CD4-positive, alpha-beta T cell treated with Interleukin-17A for 4 hours (primary cell): Measurements from ENCODE around the gene ADRA1B.

Experiments used
- DNase-seq: peaks from one replicate; pipeline ENCODE4 v3.0.0-alpha.2; 2020; ENCODE audit warnings: mixed read lengths

ADRA1B gene

DNA sequence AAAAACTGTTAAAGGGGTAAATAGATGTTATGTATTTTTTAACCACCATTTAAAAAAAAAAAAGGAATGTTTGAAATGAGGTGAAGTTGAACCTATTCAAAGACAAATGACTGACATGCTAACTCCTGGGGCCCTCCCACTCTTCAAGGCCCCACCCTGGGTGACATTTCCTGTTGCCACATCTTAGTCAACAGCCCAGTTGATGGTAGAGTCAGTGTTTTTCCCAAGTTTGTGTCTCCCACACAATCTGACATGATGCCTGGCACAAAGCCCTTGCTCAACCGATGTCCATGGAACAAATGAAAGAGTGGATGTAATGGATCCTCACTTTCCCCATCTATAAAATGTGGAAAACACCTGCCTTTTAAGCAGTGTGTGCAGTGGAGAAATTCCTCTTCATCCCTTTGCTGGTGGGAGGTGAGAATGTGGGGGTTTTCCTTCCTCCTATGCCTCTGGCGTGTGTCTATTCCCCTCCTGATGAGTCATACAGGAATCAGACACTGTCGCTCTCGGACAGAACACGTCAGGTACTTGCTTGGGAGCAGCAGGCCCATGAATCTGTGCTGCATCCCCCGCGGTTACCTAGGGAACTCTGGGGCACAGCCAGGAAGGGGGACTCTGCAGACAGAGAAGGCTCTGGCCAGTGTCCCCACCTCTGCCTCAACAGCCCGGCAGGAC is 13.7 kb upstream of the ADRA1B start:
- no peak for DNase-seq

DNA sequence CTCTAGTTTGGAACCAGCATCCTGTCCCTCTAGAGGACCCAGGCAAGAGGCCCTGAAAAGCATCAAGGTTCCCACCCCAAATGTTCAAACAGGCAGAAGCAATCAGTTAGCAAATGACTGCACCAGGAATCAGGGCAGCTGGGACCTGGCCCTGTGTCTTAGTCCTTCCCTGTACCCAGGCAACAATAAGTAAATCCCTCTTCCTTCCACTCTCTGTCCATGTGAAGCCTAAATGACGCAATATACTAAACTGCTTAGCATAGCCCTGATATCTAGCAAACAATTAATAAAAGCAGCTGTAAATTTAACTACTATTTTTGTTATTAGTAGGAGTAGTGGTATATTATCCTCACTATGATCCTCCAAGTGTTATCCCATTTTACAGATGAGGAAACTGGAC is 13.2 kb upstream of the ADRA1B start:
- no peak for DNase-seq

DNA sequence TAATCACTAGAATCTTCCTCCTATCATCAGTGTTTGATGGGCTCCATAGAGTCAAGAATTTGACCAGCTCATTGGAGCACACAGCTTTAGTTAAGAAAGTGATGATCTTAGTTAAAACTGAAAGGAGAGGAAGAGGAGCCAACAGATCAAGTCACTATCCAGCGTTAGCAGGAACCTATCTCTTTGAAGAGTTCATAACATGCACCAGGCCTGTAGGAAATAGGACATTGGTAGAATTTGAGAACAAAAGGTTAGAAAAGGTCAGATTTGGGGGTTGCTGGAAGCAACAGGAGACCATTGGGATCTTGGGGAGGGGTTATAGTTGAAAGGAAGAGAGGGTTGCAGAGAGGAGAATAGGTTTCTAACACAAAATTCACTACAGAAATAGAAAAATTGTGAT is 11.4 kb upstream of the ADRA1B start:
- DNase-seq, result no peak

DNA sequence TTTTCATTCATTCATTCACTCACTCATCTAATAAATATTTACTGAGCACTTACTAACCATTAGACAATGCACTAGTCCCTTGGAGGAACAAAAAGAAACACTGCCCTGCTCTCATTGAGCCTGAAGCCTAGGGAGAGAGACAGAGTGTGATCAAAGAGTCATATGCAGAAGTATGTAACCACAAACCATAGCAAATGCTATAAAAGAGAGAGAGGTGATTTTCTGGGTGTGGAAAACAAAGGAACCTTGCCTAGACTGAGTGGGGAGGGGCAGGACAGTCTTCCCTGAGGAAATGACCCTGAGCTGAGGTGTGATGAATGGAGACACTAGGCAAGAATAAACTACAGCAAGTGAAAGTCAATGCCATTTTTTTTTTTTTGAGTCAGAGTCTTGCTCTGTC is 10.8 kb upstream of the ADRA1B start:
- DNase-seq, result no peak

DNA sequence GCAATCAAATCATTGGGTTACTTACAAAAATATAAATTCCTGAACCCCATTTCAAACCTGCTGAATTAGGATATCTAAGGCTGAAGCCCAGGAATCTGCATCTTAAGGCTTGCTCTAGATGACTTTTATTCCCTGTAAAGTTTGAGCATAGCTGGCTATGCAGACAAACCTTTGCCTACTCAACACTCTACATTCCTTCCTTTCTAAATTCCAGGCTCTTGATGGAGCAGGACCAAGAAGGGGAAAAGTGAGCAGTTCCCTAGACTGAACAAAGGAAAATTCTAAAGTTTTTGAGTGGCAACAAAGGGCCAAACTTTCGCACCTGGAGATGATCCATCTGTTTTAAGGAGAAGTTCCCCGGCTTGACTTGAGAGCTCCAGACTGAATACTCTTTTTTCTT is 9.8 kb upstream of the ADRA1B start:
- DNase-seq, result no peak

DNA sequence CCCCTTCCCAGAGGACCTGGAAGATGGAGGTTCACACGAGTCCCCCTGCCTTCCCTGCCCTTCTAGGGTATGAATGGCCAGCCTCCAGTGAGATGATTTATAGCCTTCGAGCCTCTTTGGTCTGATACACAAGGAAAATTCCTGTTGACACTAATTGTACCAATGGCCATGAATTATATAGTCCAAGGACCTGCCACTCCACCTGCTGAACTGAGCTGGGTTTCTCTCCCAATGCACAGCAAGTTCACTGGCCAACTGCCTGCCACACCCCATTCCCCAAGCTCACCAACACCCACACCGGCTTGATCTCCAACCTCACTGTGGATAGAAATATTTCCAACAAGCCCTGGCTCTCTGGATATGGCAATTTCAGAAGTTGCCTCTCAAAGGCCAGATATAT is 9.3 kb upstream of the ADRA1B start:
- no peak for DNase-seq

DNA sequence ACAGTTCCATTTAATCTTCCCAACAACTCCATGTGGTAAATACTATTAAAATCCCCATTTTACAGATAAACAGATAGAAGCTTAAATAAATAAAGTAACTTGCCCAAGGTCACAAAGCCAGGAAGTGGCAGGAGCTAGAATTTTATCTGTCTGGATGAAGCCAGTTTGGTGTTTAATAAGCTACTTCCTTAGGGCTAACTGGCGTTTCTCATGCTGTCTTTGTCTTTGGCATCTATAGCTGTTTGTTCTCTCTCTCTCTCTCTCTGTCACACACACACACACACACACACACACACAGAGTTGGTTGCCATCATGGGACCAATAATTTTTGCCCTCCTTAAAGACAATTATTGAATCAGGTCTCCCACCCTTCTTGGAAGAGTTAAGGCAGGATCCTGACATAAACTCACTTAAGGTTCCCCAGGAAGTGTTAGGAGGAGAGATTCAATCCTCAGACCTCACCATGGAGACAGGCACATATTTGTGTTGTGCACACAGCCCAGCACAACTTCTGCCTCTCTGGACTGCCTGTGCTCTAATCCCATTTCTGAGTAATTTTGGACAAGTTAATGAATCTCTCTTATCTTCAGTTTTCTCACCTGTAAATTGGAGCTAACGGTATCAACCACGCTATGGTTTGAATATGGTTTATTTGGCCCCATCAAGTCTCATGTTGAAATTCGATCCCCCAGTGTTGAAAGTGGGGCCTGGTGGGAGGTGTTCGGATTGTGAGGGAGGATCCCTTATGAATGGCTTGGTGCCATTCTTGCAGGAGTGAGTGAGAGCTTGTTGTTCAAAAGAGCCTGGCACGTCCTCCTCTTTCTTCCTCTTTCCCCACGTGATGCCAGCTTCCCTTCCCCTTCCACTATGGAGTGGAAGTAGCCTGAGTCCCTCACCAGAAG is 8.3 kb upstream of the ADRA1B start:
- no peak for DNase-seq

DNA sequence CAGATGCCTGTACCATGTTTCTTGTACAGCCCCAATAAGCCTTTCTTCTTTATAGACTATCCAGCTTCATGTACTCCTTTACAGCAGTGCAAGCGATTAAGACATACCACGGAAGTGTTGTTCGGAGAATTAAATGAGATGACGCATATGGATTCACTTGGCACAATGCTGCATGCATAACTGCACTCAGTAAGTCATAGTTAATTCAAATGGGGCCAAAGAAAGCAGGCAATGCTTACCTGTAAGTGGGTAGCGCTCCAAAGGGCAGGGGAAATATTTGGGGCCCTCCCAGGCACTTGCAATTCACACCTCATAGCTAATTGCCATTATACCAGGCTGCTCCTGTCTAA is 7.7 kb upstream of the ADRA1B start:
- no peak for DNase-seq

DNA sequence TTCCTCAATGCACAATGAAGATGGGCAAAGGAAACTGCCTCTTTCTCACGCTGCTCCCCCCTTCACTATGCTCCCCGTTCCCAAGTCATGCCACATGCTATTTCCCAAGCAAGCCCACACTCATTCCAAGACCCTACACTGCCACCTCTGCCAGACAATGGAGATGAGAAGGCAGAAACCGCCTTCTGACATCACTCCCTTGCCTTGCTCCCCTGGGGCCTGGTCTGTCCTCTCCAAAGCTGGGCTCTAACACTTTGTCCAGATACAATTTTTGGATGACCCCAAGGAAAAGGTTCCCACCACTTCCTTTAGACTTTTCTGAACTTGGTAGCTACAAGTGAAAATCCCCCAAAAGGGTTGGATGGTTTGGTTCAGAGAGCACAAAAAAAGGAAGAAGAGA is 7.2 kb upstream of the ADRA1B start:
- no peak for DNase-seq

DNA sequence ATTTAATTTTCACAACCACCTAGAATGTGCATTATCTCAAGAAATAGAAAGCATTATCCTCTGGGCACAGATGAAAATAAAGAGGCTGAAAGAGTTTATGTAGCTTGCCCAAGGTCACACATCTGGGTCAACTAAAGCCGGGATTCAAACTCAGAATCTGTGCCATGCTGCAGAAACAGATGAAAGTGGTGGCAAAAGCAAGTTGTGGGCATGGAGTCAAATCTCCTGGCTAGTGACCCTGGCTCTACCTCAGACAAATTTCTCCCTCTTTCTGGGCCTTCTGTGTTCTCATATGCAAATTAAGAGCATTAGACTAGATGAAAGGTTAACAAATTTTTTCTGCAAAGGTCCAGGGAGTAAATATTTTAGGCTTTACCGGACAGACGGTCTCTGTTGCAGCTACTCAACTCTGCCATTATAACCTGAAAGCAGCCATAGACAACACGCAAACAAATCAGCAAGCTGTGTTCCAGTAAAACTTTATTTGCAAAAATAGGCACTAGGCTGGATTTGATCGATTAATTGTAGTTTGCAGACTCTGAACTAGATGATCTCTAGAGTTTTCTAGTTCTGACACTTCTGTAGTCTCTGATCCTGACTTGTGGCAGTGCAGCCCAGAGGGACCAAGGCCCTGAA is 6.0 kb upstream of the ADRA1B start:
- DNase-seq, result no peak

DNA sequence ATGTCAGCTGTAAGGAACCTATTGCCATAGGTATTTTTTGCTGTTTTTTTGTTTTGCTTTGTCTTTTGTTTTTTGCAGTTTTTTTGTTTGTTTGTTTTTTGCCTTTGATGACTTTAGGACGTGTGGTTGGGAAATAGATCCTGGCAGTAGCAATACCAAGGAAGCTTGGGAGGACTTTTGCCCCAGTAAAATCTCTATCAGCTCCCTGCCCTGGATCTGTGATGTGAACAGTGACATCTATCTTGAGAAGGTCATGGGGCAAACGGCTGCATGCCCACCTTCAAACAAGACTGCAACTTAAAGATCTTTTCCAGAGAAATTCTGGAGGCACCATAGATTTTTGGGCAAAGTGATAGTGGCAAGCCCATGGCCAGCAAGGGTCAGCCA is 5.4 kb upstream of the ADRA1B start:
- DNase-seq, result no peak

DNA sequence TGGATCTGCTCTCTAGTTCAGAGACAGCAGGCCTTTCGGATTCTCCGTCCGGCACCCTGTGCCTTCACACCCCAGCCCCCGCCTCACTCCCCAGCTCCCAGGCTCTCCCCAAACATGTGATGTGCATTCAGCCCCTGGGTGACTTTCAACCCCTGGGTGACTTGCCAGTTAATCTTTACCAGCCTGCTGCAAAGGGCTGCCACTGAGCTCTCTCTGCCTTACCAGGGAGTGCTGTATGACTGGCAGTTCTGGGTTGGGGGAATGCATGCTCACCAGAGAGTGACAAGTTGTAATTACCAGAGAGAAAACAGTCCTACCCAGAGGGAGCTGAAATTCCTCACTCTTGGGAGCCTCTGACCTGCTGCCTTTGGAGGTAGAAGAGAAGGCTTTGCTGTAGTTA is 4.9 kb upstream of the ADRA1B start:
- no peak for DNase-seq

DNA sequence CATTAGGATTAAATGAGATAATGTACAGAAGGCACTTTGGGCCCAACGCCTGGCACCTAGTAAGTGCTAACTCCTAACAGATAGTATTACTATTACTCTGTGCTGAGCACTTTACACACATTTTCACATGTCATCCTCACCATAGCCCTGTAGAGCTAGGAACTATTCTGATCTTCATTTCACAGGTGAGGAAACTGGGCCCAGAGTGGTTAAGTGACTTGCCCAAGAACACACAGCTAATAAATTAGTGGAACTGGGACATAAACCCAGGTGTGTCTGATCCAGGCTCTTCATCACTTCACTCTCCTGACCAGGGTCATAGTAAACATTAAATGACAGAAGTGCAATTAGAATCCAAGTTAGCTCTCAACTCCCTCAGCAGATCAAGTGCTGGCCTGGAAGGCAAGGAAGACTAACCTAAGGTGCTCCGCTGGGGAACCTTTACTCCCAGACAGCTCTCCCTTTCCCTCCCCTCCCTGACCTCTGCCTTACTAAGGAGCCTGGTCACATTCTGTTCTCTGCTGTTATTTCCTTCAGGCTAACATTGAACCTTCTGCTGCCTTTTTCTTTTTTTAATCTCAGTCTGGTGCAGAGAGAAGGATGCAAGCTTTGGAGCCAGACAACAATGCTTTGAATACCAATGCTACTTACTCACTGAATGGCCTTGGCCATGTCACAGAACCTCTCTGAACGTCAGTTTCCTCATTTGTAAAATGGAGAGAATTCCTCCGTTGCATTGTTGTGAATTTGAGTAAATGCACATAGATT is 4.1 kb upstream of the ADRA1B start:
- DNase-seq, result no peak

DNA sequence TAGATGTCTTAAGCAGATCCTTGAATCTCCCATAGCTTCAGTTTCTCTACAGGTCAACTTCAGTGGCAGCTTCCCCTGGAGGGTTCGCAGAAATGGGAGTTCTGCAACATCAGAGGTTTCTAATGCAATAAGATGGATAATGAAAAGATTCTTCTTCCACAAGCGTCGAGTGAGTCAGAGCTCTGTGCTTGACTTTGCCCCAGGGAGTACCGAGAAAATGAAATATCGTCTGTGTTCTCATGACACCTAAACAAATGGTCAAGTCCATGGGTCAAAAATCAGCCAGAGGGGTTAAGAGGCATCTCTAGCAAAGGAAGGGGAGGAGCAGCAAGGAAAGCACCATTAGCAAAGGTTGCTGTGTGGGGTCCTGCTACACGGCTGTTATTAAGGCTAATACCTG is 3.2 kb upstream of the ADRA1B start:
- DNase-seq, result no peak

DNA sequence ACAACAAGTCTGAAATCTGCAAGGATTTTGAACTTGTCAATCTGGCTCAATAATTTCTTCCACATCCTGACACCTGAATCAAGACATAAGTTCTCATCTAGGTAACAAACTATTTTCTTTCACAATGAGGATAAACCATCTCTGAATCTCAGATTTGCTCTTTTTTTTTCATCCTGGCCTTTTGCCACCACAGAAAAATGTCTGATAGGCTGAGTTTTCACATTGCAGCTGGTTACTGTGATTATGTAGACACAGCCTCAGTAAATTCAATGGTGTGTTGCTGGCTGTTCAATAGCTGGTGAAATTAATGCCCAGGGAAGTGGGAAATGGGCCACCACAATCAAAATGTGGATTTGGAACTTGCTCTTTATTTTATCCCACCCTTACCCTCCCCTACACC is 2.8 kb upstream of the ADRA1B start:
- no peak for DNase-seq

DNA sequence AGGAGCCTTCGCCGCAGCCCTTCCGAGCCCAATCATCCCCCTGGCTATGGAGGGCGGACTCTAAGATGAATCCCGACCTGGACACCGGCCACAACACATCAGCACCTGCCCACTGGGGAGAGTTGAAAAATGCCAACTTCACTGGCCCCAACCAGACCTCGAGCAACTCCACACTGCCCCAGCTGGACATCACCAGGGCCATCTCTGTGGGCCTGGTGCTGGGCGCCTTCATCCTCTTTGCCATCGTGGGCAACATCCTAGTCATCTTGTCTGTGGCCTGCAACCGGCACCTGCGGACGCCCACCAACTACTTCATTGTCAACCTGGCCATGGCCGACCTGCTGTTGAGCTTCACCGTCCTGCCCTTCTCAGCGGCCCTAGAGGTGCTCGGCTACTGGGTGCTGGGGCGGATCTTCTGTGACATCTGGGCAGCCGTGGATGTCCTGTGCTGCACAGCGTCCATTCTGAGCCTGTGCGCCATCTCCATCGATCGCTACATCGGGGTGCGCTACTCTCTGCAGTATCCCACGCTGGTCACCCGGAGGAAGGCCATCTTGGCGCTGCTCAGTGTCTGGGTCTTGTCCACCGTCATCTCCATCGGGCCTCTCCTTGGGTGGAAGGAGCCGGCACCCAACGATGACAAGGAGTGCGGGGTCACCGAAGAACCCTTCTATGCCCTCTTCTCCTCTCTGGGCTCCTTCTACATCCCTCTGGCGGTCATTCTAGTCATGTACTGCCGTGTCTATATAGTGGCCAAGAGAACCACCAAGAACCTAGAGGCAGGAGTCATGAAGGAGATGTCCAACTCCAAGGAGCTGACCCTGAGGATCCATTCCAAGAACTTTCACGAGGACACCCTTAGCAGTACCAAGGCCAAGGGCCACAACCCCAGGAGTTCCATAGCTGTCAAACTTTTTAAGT is 819 bp downstream of the ADRA1B start:
- no peak for DNase-seq

DNA sequence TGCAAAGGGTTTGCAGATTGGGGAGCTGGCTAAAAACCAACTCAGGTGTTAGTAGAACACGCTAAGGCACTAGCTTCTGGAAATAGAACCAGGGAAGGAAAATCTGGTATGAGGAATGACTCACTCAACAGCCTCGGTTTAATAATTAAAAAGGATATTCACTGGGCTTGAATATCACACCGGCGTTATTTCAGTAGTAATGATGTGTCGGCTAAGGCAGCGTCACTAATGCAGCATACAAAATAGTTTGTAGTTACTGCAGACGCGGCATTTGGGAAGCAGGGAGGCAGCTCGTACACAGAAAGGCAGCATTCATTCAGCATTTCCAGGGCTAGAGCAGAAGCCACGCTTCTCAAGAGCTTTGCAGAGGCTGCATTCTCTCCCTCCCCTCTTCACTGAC is 1.7 kb downstream of the ADRA1B start:
- DNase-seq, result no peak

DNA sequence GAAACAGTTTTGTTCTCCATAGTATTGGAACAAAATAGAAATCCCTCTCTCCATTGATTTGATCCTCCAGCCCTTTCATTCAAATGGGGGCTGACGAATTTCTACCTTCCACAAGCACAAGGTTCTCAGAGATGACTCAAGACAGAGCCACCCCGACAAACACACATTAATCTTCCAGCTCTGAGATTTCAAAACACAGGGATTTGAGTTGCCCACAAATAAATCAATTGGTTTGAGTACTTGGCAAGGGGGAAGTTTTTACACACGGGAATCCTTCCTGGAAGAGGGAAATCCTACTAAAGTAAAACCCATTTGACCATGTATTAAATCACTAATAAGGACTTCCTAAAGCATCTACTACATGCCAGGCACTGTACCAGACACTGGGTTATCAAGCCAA is 5.4 kb downstream of the ADRA1B start:
- no peak for DNase-seq

DNA sequence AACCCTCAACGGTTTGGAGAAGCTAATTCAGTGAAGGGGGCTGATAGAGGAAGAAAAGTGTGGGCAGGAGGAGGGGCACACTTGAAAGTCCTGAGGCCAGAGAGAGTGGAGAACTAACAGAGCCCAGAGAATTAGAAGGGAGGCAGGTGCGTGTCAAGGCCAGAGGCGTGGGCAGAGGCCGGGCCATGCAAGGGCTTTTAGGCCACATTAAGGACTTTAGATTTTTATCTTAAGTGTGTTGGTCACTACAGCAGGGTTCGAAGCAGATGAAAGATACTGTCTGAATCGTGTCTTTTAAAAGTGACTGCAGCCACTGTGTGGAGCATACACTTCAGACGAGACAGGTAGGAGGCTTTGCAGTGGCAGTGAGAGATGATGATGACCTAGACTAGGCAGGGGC is 6.7 kb downstream of the ADRA1B start:
- DNase-seq, result no peak

DNA sequence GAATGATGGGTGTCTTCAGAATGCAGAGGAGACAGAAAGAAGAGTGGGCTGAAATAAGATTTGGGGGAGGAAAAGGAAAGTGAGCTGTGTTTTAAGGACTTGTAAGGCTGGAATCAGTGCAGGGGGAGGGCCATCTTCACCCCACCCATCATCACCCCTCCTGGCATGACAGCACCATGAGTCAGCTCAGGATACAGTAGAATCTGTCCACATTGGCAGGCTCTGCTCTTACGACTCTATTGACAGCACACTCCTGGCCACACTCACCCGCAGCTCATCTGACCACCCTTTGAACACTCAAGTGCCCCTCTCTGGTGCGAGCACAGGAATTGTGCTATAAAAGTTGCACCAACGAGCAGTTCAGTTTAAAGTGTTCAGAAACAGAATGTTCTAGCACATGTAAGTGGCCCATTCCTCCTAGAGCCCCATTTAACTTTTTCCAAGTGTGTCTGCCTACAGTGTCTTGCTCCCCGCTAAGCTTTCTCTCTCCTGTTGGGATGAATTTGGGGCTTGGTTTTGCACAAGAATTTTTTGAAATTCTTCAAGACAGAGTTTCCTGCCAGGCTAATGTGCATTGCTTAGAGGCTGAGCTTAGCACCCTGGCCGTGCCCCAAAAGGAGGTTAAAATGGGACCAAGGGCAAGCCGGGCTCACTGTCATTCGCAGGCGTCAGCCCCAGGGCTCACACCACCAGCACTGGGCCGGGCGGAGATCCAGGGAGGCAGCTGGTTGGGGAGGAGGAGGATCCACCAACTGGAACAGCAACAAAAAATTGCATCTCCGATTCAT is 12.0 kb downstream of the ADRA1B start:
- no peak for DNase-seq

DNA sequence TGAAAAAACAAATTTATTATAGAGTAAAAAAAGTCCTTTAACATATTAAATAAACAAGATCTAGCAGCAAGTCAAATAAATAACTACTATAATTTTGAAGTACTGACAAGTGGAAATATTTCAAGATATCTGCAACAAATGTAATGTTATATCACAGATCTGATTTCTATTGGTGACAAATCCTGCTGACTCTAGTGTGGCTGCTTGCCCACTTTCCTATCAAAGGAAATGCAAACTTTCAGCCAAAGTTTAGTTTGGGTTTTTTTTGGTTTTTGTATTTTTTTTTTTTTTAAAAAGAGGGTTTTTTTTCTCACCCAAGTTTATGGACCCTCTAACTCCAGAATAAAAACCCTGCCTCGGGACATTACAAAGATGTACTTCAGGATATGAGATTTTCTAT is 12.9 kb downstream of the ADRA1B start:
- no peak for DNase-seq
